Right atrium auricular region (tissue), 2 donors: ENCODE data around the gene KPNA2. TPM values are rescaled to one million over a fixed set of nuclear protein-coding genes. Genes with fewer than 3 reads are reported as not detected.
"Not testable (repeated sequence)": the region's sequence is repeated elsewhere in the genome, so short reads cannot be mapped to it uniquely, and the experiment has no call there.

ENCODE experiments used
- DNase-seq: peaks from one replicate; pipeline ENCODE4 v3.0.0-alpha.2; 2019; ENCODE audit warnings: low spot score
- H3K27ac ChIP-seq, 2 donors: fragments of 200-600 bp; sonication (generic); 1 replicate in 1 of 2; 2 replicates in 1 of 2; pipeline ENCODE4 v1.5.1; 2016 to 2019
- H3K27me3 ChIP-seq, 2 donors: fragments of 200-600 bp; sonication (generic); one replicate each; pipeline versions ENCODE4 v1.5.1 to v1.6.0; 2017 to 2019
- H3K36me3 ChIP-seq: fragments of 200-600 bp; sonication (generic); one replicate; pipeline ENCODE4 v1.5.1; 2016
- H3K4me1 ChIP-seq, 2 donors: fragments of 200-600 bp; sonication (generic); one replicate each; pipeline versions ENCODE4 v1.5.1 to v1.6.0; 2017 to 2019
- H3K4me3 ChIP-seq, 2 donors: fragments of 200-600 bp; sonication (generic); 1 replicate in 1 of 2; 2 replicates in 1 of 2; pipeline ENCODE4 v1.5.1; 2017 to 2019; ENCODE audit warnings: mild to moderate bottlenecking in 1 of 2, moderate library complexity in 1 of 2
- H3K9me3 ChIP-seq, 2 donors: fragments of 200-600 bp; sonication (generic); one replicate each; pipeline ENCODE4 v1.5.1; 2019
- total RNA-seq, 2 donors: library from RNA; depleted of rRNA; stranded (reverse); fragments of >200 nt; gene quantifications; one replicate each; pipeline ENCODE4 v1.1.0, GENCODE V29; 2016
- TF ChIP-seq, protein P1 (sequence below), 2 donors: fragments of 200-600 bp; sonication (generic); IDR thresholded peaks; one replicate each; pipeline ENCODE4 v1.5.1; 2019; ENCODE audit warnings: antibody characterized with exemption in 2 of 2

The KPNA2 gene
- total RNA-seq, 2 donors from 2014 or later = 17.9 to 19.2 TPM

DNA sequence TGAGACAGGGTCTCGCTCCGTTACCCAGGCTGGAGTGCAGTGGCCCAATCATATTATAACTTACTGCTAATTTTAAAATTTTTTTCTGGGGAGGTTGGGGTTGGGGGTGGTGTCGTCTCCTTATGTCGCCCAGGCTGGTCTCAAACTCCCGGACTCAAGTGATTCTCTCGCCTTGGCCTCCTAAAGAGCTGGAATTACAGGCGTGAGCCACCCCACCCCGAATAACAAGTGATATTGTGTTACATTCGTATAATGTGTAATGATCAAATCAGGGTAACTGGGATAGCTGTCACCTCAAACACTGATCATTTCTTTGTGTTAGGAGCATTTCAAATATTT, 16.2 kb upstream of the KPNA2 start:
- H3K9me3 ChIP-seq = no peaks in the 10 kb centered on the region
- peak overlapping the region in 1 of 2 donors; percentile 58 for H3K4me3 ChIP-seq
- no peak for DNase-seq
- TF ChIP-seq, protein P1, sequence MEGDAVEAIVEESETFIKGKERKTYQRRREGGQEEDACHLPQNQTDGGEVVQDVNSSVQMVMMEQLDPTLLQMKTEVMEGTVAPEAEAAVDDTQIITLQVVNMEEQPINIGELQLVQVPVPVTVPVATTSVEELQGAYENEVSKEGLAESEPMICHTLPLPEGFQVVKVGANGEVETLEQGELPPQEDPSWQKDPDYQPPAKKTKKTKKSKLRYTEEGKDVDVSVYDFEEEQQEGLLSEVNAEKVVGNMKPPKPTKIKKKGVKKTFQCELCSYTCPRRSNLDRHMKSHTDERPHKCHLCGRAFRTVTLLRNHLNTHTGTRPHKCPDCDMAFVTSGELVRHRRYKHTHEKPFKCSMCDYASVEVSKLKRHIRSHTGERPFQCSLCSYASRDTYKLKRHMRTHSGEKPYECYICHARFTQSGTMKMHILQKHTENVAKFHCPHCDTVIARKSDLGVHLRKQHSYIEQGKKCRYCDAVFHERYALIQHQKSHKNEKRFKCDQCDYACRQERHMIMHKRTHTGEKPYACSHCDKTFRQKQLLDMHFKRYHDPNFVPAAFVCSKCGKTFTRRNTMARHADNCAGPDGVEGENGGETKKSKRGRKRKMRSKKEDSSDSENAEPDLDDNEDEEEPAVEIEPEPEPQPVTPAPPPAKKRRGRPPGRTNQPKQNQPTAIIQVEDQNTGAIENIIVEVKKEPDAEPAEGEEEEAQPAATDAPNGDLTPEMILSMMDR (IDR thresholded peaks at IDR 0.05) = no peak
- peak overlapping the region in 1 of 2 donors; percentile 6 for H3K27ac ChIP-seq
- peaks cover 0 to 5% of the 10 kb centered on the region in 2 donors for H3K4me1 ChIP-seq
- H3K27me3 ChIP-seq = no peaks in the 10 kb centered on the region
- no peaks in the 10 kb centered on the region for H3K36me3 ChIP-seq

- Histone ChIP-seq H3K4me1 (peaks cover 0 to 5% of the 10 kb centered on the region in 2 donors), H3K27me3 (no peaks in the 10 kb centered on the region), H3K9me3 (no peaks in the 10 kb centered on the region), H3K27ac (peak overlapping the region; percentile 85 to 87), H3K36me3 (no peaks in the 10 kb centered on the region), H3K4me3 (peak overlapping the region; percentile 47 to 58)
- TF ChIP-seq, protein P1 (IDR thresholded peaks at IDR 0.05) = peak in 1 of 2 donors; percentile 56
- DNase-seq = peak; percentile 99
Observed at GRCh38 chr17:68019675-68020408, 15.7 kb upstream of the KPNA2 start.

DNA sequence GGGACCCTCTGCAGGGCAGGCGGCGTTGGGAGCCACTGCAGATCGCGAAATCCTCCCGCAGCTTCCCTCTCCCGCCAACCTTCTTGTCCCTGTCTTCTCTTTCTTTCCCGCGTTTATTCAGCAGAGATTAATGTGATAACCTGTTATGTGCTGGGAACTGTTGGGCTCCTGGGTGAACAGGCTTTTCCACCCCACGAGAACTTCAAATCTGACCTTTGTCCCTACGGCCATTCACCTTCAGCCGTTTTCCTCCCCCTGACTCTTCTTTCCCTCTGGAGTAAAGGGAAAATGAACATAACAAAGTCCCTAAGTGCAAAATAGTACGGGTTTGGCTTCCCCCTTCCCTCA, 15.2 kb upstream of the KPNA2 start:
- Histone ChIP-seq H3K4me1 (peaks cover 0 to 5% of the 10 kb centered on the region in 2 donors), H3K4me3 (peak overlapping the region; percentile 47 to 58), H3K36me3 (no peaks in the 10 kb centered on the region), H3K9me3 (no peaks in the 10 kb centered on the region), H3K27ac (peak overlapping the region; percentile 85 to 87), H3K27me3 (no peaks in the 10 kb centered on the region)
- TF ChIP-seq, protein P1 (IDR thresholded peaks at IDR 0.05) = no peak
- DNase-seq = no peak

- H3K27me3 ChIP-seq, DNase-seq, H3K4me1 ChIP-seq, H3K9me3 ChIP-seq, H3K36me3 ChIP-seq: not testable (repeated sequence)
- peak overlapping the region; percentile 85 to 87 for H3K27ac ChIP-seq
- peak overlapping the region; percentile 47 to 58 for H3K4me3 ChIP-seq
Observed at GRCh38 chr17:68020791-68021190, 14.7 kb upstream of the KPNA2 start.

DNA sequence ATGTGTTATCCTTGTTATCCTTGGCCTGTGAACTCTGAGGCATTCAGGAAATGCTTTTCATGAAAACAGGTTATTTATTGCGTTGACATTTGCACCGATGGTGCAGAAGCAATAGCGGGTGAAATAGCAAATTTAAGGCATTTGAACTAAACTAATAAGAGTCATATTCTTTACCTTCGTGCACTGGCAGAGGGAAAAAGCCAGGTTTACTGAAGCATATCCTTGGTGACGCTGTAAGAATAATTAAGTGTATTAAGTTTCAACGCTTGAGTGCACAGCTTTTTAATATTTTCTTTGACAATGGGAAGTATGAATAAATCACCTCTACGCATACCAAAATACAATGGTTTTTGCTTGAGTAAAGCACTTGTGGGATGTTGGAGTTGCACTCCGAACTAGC, 13.6 kb upstream of the KPNA2 start:
- Histone ChIP-seq H3K9me3 (no peaks in the 10 kb centered on the region), H3K4me1 (peaks cover 0 to 5% of the 10 kb centered on the region in 2 donors), H3K27me3 (no peaks in the 10 kb centered on the region), H3K27ac (no peak overlapping the region), H3K36me3 (no peaks in the 10 kb centered on the region), H3K4me3 (no peak overlapping the region)
- TF ChIP-seq, protein P1 (IDR thresholded peaks at IDR 0.05) = no peak
- no peak for DNase-seq

DNA sequence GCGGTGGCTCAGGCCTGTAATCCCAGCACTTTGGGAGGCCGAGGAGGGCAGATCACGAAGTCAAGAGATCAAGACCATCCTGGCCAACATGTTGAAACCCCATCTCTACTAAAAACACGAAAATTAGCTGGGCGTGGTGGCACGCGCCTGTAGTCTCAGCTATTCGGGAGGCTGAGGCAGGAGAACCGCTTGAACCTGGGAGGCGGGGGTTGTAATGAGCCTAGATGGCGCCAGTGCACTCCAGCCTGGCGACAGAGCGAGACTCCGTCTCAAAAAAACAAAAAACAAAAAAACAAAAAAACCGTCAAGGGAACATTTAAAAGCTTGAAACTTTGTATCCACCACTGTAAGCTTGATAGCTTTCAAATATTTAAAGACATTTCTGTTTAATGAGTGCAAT, 13.0 kb upstream of the KPNA2 start:
- H3K9me3 ChIP-seq, H3K27me3 ChIP-seq, DNase-seq, H3K27ac ChIP-seq, H3K36me3 ChIP-seq, H3K4me3 ChIP-seq, H3K4me1 ChIP-seq: not testable (repeated sequence)
